Measurements from ENCODE around the gene ACOT2.

Gene ACOT2

DNA sequence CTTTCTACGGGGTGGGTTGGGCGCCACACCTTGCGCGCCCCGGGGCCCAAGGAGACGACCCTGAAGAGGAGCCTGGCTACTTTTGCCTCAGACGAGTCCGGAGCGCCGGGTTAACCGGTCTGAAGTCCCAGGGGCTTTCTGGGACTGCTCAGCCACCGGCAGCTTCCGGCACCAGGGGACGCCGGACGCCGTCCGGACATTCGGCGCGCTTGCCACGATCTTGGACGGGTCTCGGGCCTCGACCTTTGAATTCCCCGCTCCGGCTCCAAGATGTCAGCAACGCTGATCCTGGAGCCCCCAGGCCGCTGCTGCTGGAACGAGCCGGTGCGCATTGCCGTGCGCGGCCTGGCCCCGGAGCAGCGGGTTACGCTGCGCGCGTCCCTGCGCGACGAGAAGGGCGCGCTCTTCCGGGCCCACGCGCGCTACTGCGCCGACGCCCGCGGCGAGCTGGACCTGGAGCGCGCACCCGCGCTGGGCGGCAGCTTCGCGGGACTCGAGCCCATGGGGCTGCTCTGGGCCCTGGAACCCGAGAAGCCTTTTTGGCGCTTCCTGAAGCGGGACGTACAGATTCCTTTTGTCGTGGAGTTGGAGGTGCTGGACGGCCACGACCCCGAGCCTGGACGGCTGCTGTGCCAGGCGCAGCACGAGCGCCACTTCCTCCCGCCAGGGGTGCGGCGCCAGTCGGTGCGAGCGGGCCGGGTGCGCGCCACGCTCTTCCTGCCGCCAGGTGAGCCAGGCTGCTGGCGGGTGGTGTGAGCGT, 22.9 kb downstream of the ACOT2 start, which contains the start of gene ACOT4:
Gene ACOT4 (plus strand): TSS at position 184 of the 760 bp plus-strand sequence. CDS start 87 bp downstream, at position 271.
- Histone ChIP-seq H3K4me1 (ENCODE audit: control insufficient read depth, insufficient read depth, low read length) (no peaks in the 10 kb centered on the region), H3K27ac (ENCODE audit: low read depth, low read length) (no peak within 1 kb of the TSS), H3K36me3 (ENCODE audit: control insufficient read depth, insufficient read depth, low read length) (no peaks in the 10 kb centered on the region), H3K4me3 (ENCODE audit: low read depth, low read length) (peak within 1 kb of the TSS; percentile 65), H3K27me3 (ENCODE audit: control insufficient read depth, insufficient read depth, low read length) (peaks cover 18% of the 10 kb centered on the region), H3K9me3 (ENCODE audit: control insufficient read depth, insufficient read depth, low read length) (no peaks in the 10 kb centered on the region), H3K9ac (ENCODE audit: low read depth, low read length) (peak within 1 kb of the TSS; percentile 33; the same call in 1 of the 2 replicates)

DNA sequence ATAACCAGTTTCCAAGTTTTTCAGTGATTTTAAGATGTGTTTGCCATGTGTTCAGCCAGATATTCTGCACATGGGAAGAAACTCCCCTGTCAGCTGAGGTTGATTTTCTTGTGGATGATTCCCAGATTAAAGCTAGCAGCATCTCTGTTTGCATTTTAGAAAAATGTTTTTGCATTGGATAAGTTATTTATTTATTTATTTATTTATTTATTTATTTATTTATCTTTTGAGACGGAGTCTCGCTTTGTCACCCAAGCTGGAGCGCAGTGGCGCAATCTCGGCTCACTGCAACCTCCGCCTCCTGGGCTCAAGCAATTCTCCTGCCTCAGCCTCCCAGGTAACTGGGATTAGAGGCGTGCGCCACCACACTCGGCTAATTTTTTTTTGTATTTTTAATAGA, 25.5 kb downstream of the ACOT2 start:
- Histone ChIP-seq H3K27me3 (ENCODE audit: control insufficient read depth, insufficient read depth, low read length) (peaks cover 18% of the 10 kb centered on the region), H3K27ac (ENCODE audit: low read depth, low read length) (no peak overlapping the region), H3K9me3 (ENCODE audit: control insufficient read depth, insufficient read depth, low read length) (no peaks in the 10 kb centered on the region), H3K4me3 (ENCODE audit: low read depth, low read length) (no peak overlapping the region), H3K4me1 (ENCODE audit: control insufficient read depth, insufficient read depth, low read length) (no peaks in the 10 kb centered on the region), H3K9ac (ENCODE audit: low read depth, low read length) (no peak overlapping the region), H3K36me3 (ENCODE audit: control insufficient read depth, insufficient read depth, low read length) (no peaks in the 10 kb centered on the region)

DNA sequence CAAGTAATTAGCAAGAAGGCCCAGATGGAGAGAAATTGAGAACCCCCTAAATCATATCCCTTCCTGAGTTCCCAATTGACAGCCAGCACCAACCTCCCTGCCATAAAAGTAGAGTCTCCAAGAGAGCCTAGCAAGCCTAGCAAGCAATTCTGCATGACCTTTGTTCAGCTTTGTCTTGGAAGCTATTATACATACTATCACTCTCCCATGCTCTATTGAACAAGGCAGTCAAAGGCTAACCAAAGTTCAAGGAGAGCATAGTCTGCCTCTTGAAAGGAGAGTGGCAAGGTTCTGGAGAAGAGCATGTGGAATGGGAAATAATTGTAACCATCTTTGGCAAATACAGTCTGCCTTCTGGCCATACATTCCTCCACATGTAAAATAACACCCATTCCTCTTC, 30.5 kb downstream of the ACOT2 start:
- Histone ChIP-seq H3K9ac (ENCODE audit: low read depth, low read length) (no peak overlapping the region), H3K4me3 (ENCODE audit: low read depth, low read length) (no peak overlapping the region), H3K27ac (ENCODE audit: low read depth, low read length) (no peak overlapping the region), H3K9me3 (ENCODE audit: control insufficient read depth, insufficient read depth, low read length) (no peaks in the 10 kb centered on the region), H3K27me3 (ENCODE audit: control insufficient read depth, insufficient read depth, low read length) (no peaks in the 10 kb centered on the region), H3K36me3 (ENCODE audit: control insufficient read depth, insufficient read depth, low read length) (no peaks in the 10 kb centered on the region), H3K4me1 (ENCODE audit: control insufficient read depth, insufficient read depth, low read length) (no peaks in the 10 kb centered on the region)

DNA sequence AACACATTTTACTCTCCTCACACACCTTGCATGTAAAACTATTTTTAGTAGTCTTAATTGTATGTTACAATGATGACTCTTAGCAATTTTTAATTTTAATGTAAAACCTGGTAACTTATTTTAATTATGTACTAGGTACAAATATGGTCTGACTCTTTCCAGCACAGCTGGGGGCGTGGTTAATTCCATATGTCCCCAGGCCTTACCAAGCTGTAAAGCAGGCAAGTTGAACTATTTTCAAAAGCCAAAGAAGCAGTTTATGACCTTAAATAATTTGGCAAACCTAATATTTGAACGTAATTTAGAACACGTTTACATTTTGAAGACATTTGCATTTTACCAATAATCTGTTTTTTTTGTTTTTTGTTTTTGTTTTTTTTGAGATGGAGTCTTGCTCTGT, 34.0 kb downstream of the ACOT2 start:
- Histone ChIP-seq H3K27me3 (ENCODE audit: control insufficient read depth, insufficient read depth, low read length) (no peaks in the 10 kb centered on the region), H3K4me3 (ENCODE audit: low read depth, low read length) (no peak overlapping the region), H3K9ac (ENCODE audit: low read depth, low read length) (no peak overlapping the region), H3K27ac (ENCODE audit: low read depth, low read length) (no peak overlapping the region), H3K36me3 (ENCODE audit: control insufficient read depth, insufficient read depth, low read length) (no peaks in the 10 kb centered on the region), H3K4me1 (ENCODE audit: control insufficient read depth, insufficient read depth, low read length) (no peaks in the 10 kb centered on the region), H3K9me3 (ENCODE audit: control insufficient read depth, insufficient read depth, low read length) (no peaks in the 10 kb centered on the region)

DNA sequence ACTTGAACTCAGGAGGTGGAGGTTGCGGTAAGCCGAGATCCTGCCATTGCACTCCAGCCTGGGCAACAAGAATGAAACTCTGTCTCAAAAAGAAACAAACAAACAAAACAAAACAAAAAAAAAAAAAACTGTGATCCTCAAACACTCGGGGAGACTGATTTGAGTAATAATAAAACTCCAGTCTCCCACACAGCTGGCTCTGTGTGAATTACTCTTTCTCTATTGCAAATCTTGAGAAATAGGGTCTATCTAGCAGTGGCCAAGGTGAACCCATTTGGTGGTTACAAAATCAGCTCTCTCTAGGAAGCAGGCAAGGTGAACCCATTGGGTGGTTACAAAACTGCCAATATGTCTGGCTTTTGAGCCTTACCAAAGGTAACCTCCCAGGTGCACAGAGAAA, 37.3 kb downstream of the ACOT2 start:
- no peaks in the 10 kb centered on the region for H3K9me3 ChIP-seq (ENCODE audit: control insufficient read depth, insufficient read depth, low read length)
- no peak overlapping the region for H3K9ac ChIP-seq (ENCODE audit: low read depth, low read length)
- H3K27ac ChIP-seq (ENCODE audit: low read depth, low read length) = no peak overlapping the region
- no peaks in the 10 kb centered on the region for H3K36me3 ChIP-seq (ENCODE audit: control insufficient read depth, insufficient read depth, low read length)
- H3K4me1 ChIP-seq (ENCODE audit: control insufficient read depth, insufficient read depth, low read length) = no peaks in the 10 kb centered on the region
- H3K27me3 ChIP-seq (ENCODE audit: control insufficient read depth, insufficient read depth, low read length) = no peaks in the 10 kb centered on the region
- no peak overlapping the region for H3K4me3 ChIP-seq (ENCODE audit: low read depth, low read length)

DNA sequence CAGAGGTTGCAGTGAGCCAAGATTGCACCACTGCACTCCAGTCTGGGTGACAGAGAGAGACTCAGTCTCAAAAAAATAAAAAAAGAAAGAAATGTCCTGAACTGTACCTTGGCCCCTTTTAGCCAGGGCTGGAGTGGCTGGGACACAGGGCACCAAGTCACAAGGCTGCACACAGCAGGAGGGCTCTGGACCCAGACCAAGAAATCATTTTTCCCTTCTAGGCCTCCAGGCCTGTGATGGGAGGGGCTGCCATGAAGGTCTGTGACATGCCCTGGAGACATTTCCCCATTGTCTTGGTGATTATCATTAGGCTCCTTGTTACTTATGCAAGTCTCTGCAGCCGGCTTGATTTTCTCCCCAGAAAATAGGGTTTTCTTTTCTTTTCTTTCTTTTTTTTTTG, 38.2 kb downstream of the ACOT2 start:
- Histone ChIP-seq H3K4me3 (ENCODE audit: low read depth, low read length) (no peak overlapping the region), H3K4me1 (ENCODE audit: control insufficient read depth, insufficient read depth, low read length) (no peaks in the 10 kb centered on the region), H3K9me3 (ENCODE audit: control insufficient read depth, insufficient read depth, low read length) (no peaks in the 10 kb centered on the region), H3K36me3 (ENCODE audit: control insufficient read depth, insufficient read depth, low read length) (no peaks in the 10 kb centered on the region), H3K27ac (ENCODE audit: low read depth, low read length) (no peak overlapping the region), H3K9ac (ENCODE audit: low read depth, low read length) (no peak overlapping the region), H3K27me3 (ENCODE audit: control insufficient read depth, insufficient read depth, low read length) (no peaks in the 10 kb centered on the region)

DNA sequence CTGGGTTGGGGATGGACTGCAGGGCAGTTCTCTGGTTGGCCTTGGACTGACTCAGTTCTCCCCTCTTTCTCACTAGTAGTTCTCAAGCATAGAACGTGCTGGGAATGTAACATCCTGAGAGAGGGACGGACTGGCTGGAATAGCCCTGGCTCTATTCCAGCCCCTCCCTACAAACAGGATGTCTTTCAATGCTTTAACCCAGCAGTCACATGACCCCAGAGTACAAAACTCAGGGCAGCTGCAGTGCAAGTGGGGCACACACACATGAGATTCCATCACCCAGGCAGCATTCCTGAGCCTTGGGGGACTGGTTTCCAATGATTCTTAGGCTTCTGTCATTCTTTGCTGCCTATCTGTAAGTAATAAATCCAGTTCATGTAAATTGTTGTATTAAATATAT, 41.7 kb downstream of the ACOT2 start:
- H3K9ac ChIP-seq (ENCODE audit: low read depth, low read length) = no peak overlapping the region
- peaks cover 13% of the 10 kb centered on the region for H3K27me3 ChIP-seq (ENCODE audit: control insufficient read depth, insufficient read depth, low read length)
- no peak overlapping the region for H3K27ac ChIP-seq (ENCODE audit: low read depth, low read length)
- H3K4me1 ChIP-seq (ENCODE audit: control insufficient read depth, insufficient read depth, low read length) = no peaks in the 10 kb centered on the region
- no peak overlapping the region for H3K4me3 ChIP-seq (ENCODE audit: low read depth, low read length)
- no peaks in the 10 kb centered on the region for H3K36me3 ChIP-seq (ENCODE audit: control insufficient read depth, insufficient read depth, low read length)
- no peaks in the 10 kb centered on the region for H3K9me3 ChIP-seq (ENCODE audit: control insufficient read depth, insufficient read depth, low read length)

DNA sequence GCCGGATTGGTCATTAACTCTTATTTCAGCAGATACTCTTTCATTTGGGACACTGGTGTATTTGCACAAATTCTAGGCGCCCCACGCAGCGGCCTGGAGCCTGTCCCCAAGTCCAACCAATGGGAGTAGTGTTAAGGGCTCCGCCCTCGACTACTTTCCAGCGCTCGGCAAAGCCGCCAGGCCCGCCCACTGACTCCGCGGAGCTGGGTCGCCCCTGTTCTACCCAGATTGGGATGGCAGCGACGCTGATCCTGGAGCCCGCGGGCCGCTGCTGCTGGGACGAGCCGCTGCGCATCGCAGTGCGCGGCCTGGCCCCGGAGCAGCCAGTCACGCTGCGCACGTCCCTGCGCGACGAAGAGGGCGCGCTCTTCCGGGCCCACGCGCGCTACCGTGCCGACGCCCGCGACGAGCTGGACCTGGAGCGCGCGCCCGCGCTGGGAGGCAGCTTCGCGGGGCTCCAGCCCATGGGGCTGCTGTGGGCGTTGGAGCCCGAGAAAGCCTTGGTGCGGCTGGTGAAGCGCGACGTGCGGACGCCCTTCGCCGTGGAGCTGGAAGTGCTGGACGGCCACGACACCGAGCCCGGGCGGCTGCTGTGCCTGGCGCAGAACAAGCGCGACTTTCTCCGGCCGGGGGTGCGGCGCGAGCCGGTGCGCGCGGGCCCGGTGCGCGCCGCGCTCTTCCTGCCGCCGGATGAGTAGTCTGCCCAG, 43.5 kb downstream of the ACOT2 start, which contains the start of gene ACOT6:
Gene ACOT6 (plus strand): TSS at position 179 of the 707 bp plus-strand sequence. CDS start 55 bp downstream, at position 234.
- H3K4me3 ChIP-seq (ENCODE audit: low read depth, low read length) = peak within 1 kb of the TSS; percentile 71
- no peaks in the 10 kb centered on the region for H3K36me3 ChIP-seq (ENCODE audit: control insufficient read depth, insufficient read depth, low read length)
- no peak within 1 kb of the TSS for H3K27ac ChIP-seq (ENCODE audit: low read depth, low read length)
- H3K27me3 ChIP-seq (ENCODE audit: control insufficient read depth, insufficient read depth, low read length) = peaks cover 13% of the 10 kb centered on the region
- H3K9ac ChIP-seq (ENCODE audit: low read depth, low read length) = peak within 1 kb of the TSS; percentile 31; the same call in 1 of the 2 replicates
- no peaks in the 10 kb centered on the region for H3K9me3 ChIP-seq (ENCODE audit: control insufficient read depth, insufficient read depth, low read length)
- peaks cover 6% of the 10 kb centered on the region for H3K4me1 ChIP-seq (ENCODE audit: control insufficient read depth, insufficient read depth, low read length)

DNA sequence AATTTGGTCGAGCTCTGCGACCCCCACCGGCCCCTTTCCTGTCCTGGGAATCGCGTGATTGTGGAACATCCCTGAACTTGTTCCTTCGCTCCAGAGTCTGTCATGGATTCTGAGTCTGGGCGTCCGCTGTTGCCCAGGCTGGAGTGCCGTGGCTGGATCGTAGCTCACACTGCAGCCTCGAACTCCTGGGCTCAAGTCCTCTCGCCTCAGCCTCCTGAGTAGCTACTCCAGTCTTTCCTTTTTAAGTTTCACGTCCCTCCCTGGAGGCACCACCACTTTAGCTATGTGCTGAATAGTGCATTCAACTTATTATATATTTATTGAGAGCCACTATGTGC, 44.0 kb downstream of the ACOT2 start:
- no peak overlapping the region for H3K27ac ChIP-seq (ENCODE audit: low read depth, low read length)
- H3K36me3 ChIP-seq (ENCODE audit: control insufficient read depth, insufficient read depth, low read length) = no peaks in the 10 kb centered on the region
- peak overlapping the region; percentile 31; the same call in 1 of the 2 replicates for H3K9ac ChIP-seq (ENCODE audit: low read depth, low read length)
- H3K4me1 ChIP-seq (ENCODE audit: control insufficient read depth, insufficient read depth, low read length) = peaks cover 6% of the 10 kb centered on the region
- H3K9me3 ChIP-seq (ENCODE audit: control insufficient read depth, insufficient read depth, low read length) = no peaks in the 10 kb centered on the region
- peak overlapping the region; percentile 71 for H3K4me3 ChIP-seq (ENCODE audit: low read depth, low read length)
- H3K27me3 ChIP-seq (ENCODE audit: control insufficient read depth, insufficient read depth, low read length) = peaks cover 13% of the 10 kb centered on the region

DNA sequence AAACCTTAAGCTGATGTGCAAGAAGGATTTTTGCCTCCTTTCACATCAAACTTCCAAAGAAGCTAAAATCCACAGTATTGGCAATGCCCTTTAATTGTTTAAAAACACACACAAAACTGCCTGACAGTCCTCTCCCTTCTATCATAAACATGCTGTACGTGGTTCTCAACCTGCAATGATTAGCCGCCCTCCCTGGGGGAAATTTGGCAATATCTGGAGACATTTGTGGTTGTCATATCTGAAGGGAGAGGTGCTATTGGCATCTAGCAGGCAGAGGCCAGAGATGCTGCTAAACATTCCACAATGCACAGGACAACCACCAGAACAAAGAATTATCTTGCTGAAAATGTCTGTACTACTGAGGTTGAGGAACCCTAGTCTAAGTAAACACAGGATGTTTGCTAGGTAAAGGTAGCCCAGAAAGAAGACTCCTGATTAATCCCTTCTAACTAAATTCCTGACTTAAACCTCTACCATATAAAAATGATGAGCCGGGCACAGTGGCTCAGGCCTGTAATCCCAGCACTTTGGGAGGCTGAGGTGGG, 44.5 kb downstream of the ACOT2 start:
- peaks cover 13% of the 10 kb centered on the region for H3K27me3 ChIP-seq (ENCODE audit: control insufficient read depth, insufficient read depth, low read length)
- H3K9ac ChIP-seq (ENCODE audit: low read depth, low read length) = no peak overlapping the region
- no peak overlapping the region for H3K27ac ChIP-seq (ENCODE audit: low read depth, low read length)
- no peaks in the 10 kb centered on the region for H3K9me3 ChIP-seq (ENCODE audit: control insufficient read depth, insufficient read depth, low read length)
- H3K4me1 ChIP-seq (ENCODE audit: control insufficient read depth, insufficient read depth, low read length) = peaks cover 6% of the 10 kb centered on the region
- H3K4me3 ChIP-seq (ENCODE audit: low read depth, low read length) = no peak overlapping the region
- no peaks in the 10 kb centered on the region for H3K36me3 ChIP-seq (ENCODE audit: control insufficient read depth, insufficient read depth, low read length)

DNA sequence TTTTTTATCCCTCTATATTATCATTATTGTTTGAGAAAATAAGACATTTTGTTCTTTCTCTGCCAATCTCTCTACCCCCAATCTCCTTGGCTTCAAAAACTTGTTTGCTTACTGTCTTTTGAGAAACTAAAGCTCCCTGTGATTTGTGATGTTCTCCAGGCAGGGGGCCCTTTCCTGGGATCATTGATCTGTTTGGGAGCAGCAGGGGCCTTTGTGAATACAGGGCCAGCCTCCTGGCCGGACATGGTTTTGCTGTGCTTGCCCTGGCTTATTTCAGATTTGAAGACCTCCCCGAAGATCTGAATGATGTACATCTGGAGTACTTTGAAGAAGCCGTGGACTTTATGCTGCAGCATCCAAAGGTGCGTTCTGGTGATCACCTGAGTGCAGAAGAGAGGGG, 47.8 kb downstream of the ACOT2 start:
- peaks cover 13% of the 10 kb centered on the region for H3K27me3 ChIP-seq (ENCODE audit: control insufficient read depth, insufficient read depth, low read length)
- peaks cover 6% of the 10 kb centered on the region for H3K4me1 ChIP-seq (ENCODE audit: control insufficient read depth, insufficient read depth, low read length)
- no peaks in the 10 kb centered on the region for H3K9me3 ChIP-seq (ENCODE audit: control insufficient read depth, insufficient read depth, low read length)
- H3K27ac ChIP-seq (ENCODE audit: low read depth, low read length) = no peak overlapping the region
- H3K36me3 ChIP-seq (ENCODE audit: control insufficient read depth, insufficient read depth, low read length) = no peaks in the 10 kb centered on the region
- no peak overlapping the region for H3K4me3 ChIP-seq (ENCODE audit: low read depth, low read length)
- no peak overlapping the region for H3K9ac ChIP-seq (ENCODE audit: low read depth, low read length)
